HepG2 (cell line): ENCODE data around the gene RAB17. TPM values are rescaled to one million over a fixed set of nuclear protein-coding genes. Genes with fewer than 3 reads are reported as not detected.

ENCODE experiments used
- CCDC6 ChIP-seq: sonication (generic); formaldehyde crosslinking; IDR thresholded peaks from 2 replicates; pipeline ENCODE4 v1.8.1; 2022; ENCODE audit warnings: mild to moderate bottlenecking, missing genetic modification reagents, moderate library complexity
- CEBPB ChIP-seq: IDR thresholded peaks from 2 replicates; pipeline ENCODE4 v1.6.1; 2011; ENCODE audit warnings: low read depth, low read length, improper control_type of control experiment, borderline replicate concordance
- CENPT ChIP-seq: sonication (generic); formaldehyde crosslinking; IDR thresholded peaks from 2 replicates; pipeline ENCODE4 v1.8.0; 2022; ENCODE audit warnings: low read depth, mild to moderate bottlenecking, moderate library complexity, missing genetic modification reagents
- KDM5A ChIP-seq: fragments of 200-600 bp; sonication (generic); IDR thresholded peaks from 2 replicates; pipeline ENCODE4 v1.7.0; 2018; ENCODE audit warnings: antibody characterized with exemption, mild to moderate bottlenecking, low read length, borderline replicate concordance
- MTA1 ChIP-seq: sonication (generic); formaldehyde crosslinking; IDR thresholded peaks from 2 replicates; pipeline ENCODE4 v1.4.0; 2020; ENCODE audit warnings: missing genetic modification reagents, mild to moderate bottlenecking, borderline replicate concordance
- NFIC ChIP-seq: IDR thresholded peaks from 2 replicates; pipeline ENCODE4 v1.6.1; 2012; ENCODE audit warnings: mild to moderate bottlenecking, low read length, inconsistent platforms
- NR2F1 ChIP-seq, 2 experiments: fragments of 450-650 bp in 1 of 2; formaldehyde crosslinking in 1 of 2; IDR thresholded peaks; 2 replicates each; pipeline versions ENCODE4 v1.5.0 to v1.6.1; 2016 to 2020; ENCODE audit warnings: mild to moderate bottlenecking in 1 of 2, missing compliant biosample characterization in 1 of 2, missing genetic modification reagents in 1 of 2, moderate library complexity in 1 of 2
- ZFAT ChIP-seq: sonication (generic); formaldehyde crosslinking; conservative IDR thresholded peaks from 2 replicates; pipeline ENCODE4 v1.8.1; 2023; ENCODE audit warnings: missing genetic modification reagents, inconsistent platforms
- ZFX ChIP-seq: sonication (generic); formaldehyde crosslinking; IDR thresholded peaks from 2 replicates; pipeline ENCODE4 v1.4.0; 2020; ENCODE audit warnings: mild to moderate bottlenecking, low read depth, missing genetic modification reagents, moderate library complexity
- ZKSCAN5 ChIP-seq: sonication (generic); formaldehyde crosslinking; IDR thresholded peaks from 2 replicates; pipeline ENCODE4 v1.5.1; 2020; ENCODE audit warnings: mild to moderate bottlenecking, missing genetic modification reagents
- ZMYM3 ChIP-seq: sonication (generic); formaldehyde crosslinking; IDR thresholded peaks from 2 replicates; pipeline ENCODE4 v1.5.1; 2020; ENCODE audit warnings: mild to moderate bottlenecking, missing genetic modification reagents
- ZNF143 ChIP-seq: sonication (generic); formaldehyde crosslinking; IDR thresholded peaks from 2 replicates; pipeline ENCODE4 v1.4.0; 2020; ENCODE audit warnings: missing genetic modification reagents
- ZNF292 ChIP-seq: sonication (generic); formaldehyde crosslinking; IDR thresholded peaks from 2 replicates; pipeline ENCODE4 v1.8.1; 2022; ENCODE audit warnings: mild to moderate bottlenecking, low read depth, missing genetic modification reagents, borderline replicate concordance
- ZNF460 ChIP-seq: sonication (generic); formaldehyde crosslinking; IDR thresholded peaks from 2 replicates; pipeline ENCODE4 v1.5.1; 2020; ENCODE audit warnings: missing genetic modification reagents, mild to moderate bottlenecking, borderline replicate concordance
- ZNF569 ChIP-seq: sonication (generic); formaldehyde crosslinking; IDR thresholded peaks from 2 replicates; pipeline ENCODE4 v1.5.0; 2020; ENCODE audit warnings: mild to moderate bottlenecking, missing genetic modification reagents, moderate library complexity, borderline replicate concordance
- ZNF75D ChIP-seq: sonication (generic); formaldehyde crosslinking; IDR thresholded peaks from 2 replicates; pipeline ENCODE4 v1.8.1; 2023; ENCODE audit warnings: missing genetic modification reagents, mild to moderate bottlenecking, borderline replicate concordance
- ZNF766 ChIP-seq: sonication (generic); formaldehyde crosslinking; IDR thresholded peaks from 2 replicates; pipeline ENCODE4 v1.5.0; 2020; ENCODE audit warnings: missing genetic modification reagents, borderline replicate concordance
- polyA plus RNA-seq, 8 experiments: library from polyadenylated mRNA; depleted of rRNA in 3 of 8; stranded (reverse) in 7 of 8; unstranded in 1 of 8; fragments of >200 nt; fragmentation: Illumina TruSeq in 4 of 8; extraction: Trizol in 4 of 8; gene quantifications; 2 replicates each; pipeline versions ENCODE4 v1.2.1 to v1.2.3, GENCODE V29; 2011 to 2016; ENCODE audit warnings: low read depth in 4 of 8, missing spikeins in 1 of 8, mixed read lengths in 1 of 8; ENCODE audit not compliant: insufficient read depth in 1 of 8
- total RNA-seq, 5 experiments: library from RNA; depleted of rRNA; stranded (reverse); fragments of >200 nt; fragmentation: Illumina TruSeq; extraction: Trizol; gene quantifications; 2 replicates each; pipeline ENCODE4 v1.2.3, GENCODE V29; 2016; ENCODE audit warnings: low read depth in 1 of 5
- TF ChIP-seq, protein P1 (sequence below): IDR thresholded peaks from 2 replicates; pipeline ENCODE4 v1.4.0; 2020; ENCODE audit warnings: mild to moderate bottlenecking, missing genetic modification reagents
- TF ChIP-seq, protein P2 (sequence below): sonication (generic); formaldehyde crosslinking; IDR thresholded peaks from 2 replicates; pipeline ENCODE4 v1.5.1; 2020; ENCODE audit warnings: mild to moderate bottlenecking, missing genetic modification reagents, moderate library complexity
- TF ChIP-seq, protein P3 (sequence below): sonication (generic); formaldehyde crosslinking; IDR thresholded peaks from 2 replicates; pipeline ENCODE4 v1.8.0; 2022; ENCODE audit warnings: mild to moderate bottlenecking, missing genetic modification reagents, moderate library complexity

Gene RAB17
- total and polyA plus RNA-seq, 2 of the 13 experiments (the other 11 are each of a cell fraction or from before 2014, with no cell fraction given): 68.0 to 124 TPM

DNA sequence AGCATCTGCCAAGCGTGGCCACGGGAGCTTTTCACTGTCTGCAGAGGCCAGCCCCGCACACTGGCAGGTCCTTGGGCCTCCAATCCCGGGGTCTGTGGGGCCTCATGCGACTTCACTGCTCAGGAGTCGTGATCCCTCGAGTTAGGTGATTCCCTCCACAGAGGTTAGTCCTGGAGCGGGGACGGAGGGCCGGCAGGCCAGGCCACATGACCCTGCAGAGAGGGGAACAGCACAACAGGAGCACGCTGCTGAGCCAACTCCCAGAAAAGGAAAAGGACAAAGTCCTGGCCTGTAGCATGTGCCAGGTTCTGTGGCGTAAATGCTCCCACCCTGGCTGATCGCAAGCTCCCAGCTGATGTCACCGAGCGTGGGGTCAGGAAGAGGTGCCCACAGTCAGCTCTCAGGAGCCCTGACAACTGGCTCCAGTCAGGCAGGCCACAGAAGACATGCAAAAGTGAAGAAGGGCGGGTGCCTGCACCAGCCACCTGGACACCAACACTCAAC is 39.4 kb downstream of the RAB17 start (continued):
- TF ChIP-seq, protein P1, sequence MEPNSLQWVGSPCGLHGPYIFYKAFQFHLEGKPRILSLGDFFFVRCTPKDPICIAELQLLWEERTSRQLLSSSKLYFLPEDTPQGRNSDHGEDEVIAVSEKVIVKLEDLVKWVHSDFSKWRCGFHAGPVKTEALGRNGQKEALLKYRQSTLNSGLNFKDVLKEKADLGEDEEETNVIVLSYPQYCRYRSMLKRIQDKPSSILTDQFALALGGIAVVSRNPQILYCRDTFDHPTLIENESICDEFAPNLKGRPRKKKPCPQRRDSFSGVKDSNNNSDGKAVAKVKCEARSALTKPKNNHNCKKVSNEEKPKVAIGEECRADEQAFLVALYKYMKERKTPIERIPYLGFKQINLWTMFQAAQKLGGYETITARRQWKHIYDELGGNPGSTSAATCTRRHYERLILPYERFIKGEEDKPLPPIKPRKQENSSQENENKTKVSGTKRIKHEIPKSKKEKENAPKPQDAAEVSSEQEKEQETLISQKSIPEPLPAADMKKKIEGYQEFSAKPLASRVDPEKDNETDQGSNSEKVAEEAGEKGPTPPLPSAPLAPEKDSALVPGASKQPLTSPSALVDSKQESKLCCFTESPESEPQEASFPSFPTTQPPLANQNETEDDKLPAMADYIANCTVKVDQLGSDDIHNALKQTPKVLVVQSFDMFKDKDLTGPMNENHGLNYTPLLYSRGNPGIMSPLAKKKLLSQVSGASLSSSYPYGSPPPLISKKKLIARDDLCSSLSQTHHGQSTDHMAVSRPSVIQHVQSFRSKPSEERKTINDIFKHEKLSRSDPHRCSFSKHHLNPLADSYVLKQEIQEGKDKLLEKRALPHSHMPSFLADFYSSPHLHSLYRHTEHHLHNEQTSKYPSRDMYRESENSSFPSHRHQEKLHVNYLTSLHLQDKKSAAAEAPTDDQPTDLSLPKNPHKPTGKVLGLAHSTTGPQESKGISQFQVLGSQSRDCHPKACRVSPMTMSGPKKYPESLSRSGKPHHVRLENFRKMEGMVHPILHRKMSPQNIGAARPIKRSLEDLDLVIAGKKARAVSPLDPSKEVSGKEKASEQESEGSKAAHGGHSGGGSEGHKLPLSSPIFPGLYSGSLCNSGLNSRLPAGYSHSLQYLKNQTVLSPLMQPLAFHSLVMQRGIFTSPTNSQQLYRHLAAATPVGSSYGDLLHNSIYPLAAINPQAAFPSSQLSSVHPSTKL (CRISPR knock-in tag): no peak; the same call in 1 of the 2 replicates
- TF ChIP-seq MTA1 (no peak), CENPT (CRISPR knock-in tag) (no peak), KDM5A (no peak), ZNF143 (CRISPR knock-in tag) (no peak), ZNF569 (no peak), ZNF766 (CRISPR knock-in tag) (no peak; the same call in 1 of the 2 replicates), NR2F1 (CRISPR knock-in tag; IDR thresholded peaks at IDR 0.05) (peak in 1 of 2 experiments; percentile 12; a peak in 1 of 4 replicates), ZNF75D (CRISPR knock-in tag) (no peak), CCDC6 (CRISPR knock-in tag) (no peak), ZKSCAN5 (CRISPR knock-in tag) (no peak), CEBPB (no peak), ZNF292 (peak; percentile 49; the same call in 1 of the 2 replicates), NFIC (no peak), ZFX (peak; percentile 61; the same call in 1 of the 2 replicates), ZFAT (CRISPR knock-in tag) (no peak), ZMYM3 (CRISPR knock-in tag) (peak; percentile 12; the same call in 1 of the 2 replicates), ZNF460 (CRISPR knock-in tag) (no peak)
- TF ChIP-seq, protein P2, sequence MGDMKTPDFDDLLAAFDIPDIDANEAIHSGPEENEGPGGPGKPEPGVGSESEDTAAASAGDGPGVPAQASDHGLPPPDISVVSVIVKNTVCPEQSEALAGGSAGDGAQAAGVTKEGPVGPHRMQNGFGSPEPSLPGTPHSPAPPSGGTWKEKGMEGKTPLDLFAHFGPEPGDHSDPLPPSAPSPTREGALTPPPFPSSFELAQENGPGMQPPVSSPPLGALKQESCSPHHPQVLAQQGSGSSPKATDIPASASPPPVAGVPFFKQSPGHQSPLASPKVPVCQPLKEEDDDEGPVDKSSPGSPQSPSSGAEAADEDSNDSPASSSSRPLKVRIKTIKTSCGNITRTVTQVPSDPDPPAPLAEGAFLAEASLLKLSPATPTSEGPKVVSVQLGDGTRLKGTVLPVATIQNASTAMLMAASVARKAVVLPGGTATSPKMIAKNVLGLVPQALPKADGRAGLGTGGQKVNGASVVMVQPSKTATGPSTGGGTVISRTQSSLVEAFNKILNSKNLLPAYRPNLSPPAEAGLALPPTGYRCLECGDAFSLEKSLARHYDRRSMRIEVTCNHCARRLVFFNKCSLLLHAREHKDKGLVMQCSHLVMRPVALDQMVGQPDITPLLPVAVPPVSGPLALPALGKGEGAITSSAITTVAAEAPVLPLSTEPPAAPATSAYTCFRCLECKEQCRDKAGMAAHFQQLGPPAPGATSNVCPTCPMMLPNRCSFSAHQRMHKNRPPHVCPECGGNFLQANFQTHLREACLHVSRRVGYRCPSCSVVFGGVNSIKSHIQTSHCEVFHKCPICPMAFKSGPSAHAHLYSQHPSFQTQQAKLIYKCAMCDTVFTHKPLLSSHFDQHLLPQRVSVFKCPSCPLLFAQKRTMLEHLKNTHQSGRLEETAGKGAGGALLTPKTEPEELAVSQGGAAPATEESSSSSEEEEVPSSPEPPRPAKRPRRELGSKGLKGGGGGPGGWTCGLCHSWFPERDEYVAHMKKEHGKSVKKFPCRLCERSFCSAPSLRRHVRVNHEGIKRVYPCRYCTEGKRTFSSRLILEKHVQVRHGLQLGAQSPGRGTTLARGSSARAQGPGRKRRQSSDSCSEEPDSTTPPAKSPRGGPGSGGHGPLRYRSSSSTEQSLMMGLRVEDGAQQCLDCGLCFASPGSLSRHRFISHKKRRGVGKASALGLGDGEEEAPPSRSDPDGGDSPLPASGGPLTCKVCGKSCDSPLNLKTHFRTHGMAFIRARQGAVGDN (CRISPR knock-in tag): peak; percentile 94
- TF ChIP-seq, protein P3, sequence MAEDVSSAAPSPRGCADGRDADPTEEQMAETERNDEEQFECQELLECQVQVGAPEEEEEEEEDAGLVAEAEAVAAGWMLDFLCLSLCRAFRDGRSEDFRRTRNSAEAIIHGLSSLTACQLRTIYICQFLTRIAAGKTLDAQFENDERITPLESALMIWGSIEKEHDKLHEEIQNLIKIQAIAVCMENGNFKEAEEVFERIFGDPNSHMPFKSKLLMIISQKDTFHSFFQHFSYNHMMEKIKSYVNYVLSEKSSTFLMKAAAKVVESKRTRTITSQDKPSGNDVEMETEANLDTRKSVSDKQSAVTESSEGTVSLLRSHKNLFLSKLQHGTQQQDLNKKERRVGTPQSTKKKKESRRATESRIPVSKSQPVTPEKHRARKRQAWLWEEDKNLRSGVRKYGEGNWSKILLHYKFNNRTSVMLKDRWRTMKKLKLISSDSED: no peak
